LoVo (cell line): ENCODE measurements around the gene CACNA2D2.
A peak's percentile ranks its signal among the peaks of the same experiment; 100 is the strongest.
"Not testable (repeated sequence)": the region's sequence is repeated elsewhere in the genome, so short reads cannot be mapped to it uniquely, and the experiment has no call there.

Source experiments
- DNase-seq: peaks from one replicate; pipeline ENCODE4 v3.0.0-alpha.2; 2016; ENCODE audit warnings: low spot score

The CACNA2D2 gene

DNA sequence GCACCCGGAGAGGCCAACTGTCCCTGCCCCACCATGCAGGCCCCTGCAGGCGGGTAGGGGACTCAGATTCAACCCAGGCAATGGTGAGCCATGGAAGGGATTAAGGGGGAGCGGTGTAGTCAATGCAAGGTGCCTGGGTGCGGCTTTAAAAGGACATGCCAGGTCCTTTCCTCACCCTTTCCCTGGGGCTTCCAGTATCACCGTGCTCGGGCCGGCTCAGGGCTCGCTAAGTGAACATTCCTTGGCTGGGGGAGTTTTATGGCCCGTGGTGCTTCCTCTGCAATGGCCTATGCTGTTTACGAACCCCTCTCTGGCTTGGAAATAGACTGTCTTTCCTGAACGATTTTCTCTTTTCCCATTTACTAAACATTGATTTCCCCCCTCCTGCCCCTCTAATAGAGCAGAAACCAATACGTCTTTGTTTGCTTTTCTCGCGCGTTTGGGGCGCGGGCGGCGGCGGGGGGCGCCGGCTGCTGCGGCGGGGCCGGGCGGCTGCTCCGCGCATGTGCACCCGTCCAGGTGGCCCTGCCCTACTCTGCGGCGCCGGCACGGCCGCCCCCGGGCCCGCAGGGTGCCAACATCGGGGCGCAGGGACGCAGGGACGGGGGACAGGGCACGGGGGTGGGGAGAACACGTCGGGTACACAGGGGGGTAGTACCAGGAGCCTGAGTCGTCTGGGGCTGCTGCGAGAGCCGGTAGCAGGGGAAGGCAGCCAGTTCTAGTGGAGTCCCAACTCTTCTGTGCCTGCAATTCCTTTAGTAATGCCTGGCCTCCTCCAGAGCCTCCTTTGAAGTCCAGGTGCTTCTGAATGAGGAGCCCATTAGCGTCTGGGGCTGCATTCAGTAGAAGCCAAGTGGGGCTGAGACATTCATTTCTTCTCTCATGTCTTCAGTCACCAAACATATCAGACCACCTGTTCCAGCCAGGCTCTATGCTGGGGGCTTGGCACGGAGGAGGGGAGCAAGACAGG is 26.9 kb upstream of the CACNA2D2 start:
- DNase-seq: no peak

DNA sequence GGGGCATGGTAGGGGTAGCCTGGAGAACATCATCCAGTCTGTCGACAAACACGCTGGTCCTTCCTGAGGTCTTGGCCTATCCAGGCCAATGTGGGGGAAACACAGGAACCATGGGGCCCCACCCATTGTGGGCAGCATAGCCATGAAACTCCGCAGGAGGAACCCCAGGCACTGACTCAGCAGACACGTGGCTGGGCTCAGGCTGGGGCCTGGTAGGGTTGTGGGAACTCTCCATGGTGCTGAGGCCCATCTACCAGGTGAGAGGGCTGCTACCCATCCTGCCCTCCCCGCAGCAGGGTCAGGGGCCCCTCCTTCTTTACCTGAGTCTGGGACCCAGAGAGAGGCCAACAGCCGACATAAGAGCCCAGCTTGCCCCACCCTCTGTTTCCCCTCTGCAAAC is 22.6 kb upstream of the CACNA2D2 start:
- peak; percentile 27 for DNase-seq

DNA sequence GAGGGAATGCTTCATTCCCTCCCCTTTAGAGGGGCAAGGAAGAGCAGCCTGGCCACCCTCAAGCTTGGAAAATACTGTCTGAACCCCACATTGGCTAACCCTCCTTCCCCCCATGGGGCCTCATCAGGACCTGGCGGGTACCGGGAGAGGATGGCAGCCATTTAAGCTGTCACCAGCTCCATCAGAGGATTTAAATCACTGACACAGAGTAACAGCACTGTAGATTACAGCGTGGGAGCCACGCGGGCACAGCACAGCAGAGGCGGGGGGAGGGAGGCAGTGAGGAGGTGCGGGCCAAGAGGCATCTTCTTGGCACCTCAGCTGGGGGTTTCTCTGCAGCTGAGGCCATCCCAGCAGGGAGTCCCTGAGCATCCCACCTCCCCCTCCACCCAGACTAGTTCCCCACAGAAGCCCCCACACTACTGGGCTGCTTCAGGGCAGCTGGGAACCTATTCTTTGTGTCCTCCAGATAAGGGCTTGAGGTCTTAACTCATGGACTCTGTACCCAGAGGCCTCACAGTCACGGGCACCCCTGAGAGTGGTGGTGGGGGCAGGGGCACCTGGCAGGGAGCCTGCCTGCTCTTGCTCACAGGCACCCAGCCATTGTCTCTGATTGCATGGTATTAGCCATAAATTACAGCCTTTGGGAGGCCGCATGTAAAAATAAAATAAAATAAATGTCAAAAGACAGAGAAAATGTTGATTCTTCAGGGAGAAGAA is 21.9 kb upstream of the CACNA2D2 start:
- no peak for DNase-seq

DNA sequence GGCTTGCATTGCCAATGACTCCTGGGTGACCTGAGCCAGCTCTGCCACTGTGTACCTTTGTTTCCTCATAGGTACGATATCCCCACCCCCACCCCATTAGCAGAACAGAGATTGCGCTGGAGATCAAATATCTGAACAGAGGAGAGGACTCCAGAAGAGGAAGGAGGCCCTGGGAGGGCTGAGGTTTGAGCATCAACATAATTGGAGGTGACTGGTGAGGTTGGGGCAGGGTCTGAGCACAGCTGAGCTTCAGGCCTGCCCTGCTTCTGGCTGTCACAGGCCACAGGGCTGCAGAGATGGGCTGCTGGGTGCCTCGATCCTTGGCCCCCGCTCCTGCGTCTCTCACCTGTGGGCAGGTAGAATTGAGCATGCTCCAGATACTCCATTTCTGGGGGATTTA is 21.3 kb upstream of the CACNA2D2 start:
- no peak for DNase-seq

DNA sequence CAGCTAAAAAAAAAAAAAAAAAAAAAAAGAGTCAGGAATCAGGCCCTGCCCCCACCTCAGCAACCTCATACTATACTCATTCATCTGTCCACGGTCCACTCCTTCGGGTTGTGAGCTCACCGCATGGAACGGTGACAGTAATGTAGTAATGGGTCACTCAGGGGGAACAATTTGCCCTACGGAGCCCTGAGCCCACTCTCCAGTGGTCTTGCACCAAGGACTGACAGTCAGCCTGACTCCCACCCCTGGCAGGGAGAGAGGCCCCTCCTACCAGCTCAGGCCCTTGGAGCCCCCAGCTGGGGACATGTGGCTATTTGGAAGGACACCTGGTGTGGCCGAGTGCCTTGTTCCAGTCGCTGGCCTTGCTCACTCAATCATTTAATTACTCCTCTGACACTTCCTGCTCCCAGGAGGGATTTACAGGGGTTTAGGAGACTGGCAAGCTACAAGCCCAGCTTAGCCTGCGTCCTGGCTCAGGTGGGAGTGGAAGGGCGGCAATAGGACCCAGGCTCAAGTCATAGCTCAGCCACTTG is 19.9 kb upstream of the CACNA2D2 start:
- DNase-seq: no peak

DNA sequence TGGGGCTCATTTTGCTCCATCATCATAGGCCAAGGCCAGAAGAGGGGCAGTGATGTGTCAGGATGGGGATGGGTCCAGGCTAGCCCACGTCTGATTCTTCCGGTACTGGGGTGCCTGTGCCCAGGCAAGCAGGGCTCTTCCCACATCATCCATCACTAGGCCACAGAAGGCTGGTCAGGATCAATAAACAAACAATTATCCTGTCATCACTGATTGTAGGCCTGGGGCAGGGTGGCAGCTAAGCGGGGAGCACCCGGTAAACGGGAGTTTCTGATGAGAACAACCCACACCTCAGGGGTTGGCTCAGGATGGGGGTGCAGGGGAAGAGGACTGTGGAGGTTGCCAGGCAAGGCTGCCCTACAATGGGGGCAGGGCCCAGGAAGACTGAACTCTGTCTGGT is 18.1 kb upstream of the CACNA2D2 start:
- DNase-seq: no peak

DNA sequence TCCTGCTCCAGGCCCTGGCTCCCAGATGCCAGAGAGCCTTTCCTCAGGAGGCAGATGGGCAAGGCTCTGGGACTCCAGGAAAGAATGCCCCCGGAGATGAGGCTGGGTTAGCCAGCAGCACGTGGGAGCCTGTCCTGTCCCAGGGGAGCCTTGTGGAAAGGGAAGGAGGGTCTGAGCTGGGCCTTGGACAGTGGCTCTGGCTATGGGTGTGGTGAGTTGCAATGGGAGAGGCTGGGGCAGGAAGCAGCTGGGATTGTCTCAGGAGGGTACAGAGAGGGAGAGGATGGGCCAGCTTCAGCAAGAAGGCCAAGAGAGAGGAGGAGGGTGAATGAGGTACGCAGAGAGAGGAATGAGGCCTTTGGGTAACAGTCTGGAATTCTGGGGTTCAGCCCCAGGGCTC is 17.4 kb upstream of the CACNA2D2 start:
- DNase-seq: no peak

DNA sequence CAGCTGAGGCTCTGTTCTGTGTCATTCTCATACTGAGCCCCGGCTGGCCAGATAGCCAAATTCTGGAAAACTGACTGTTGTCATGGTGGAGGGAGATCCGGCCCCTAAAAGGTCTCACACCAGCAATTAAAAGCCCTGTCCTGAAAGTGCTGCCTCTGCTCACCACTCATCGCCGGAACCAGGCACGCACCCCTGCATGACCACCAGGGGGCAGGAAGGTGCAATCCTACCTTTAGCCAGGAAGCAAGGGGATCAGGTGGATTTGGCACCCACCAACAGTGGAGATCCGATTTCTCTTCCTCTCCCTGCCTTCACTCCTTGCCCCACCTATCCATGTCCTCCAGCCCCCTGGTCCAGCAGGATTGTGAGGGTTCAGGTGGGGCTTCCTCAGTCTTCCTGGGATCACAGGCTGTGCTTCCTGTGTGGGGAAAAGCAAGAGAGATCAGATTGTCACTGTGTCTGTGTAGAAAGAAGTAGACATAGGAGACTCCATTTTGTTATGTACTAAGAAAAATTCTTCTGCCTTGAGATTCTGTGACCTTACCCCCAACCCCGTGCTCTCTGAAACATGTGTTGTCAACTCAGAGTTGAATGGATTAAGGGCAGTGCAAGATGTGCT is 16.1 kb upstream of the CACNA2D2 start:
- peak; percentile 60 for DNase-seq

DNA sequence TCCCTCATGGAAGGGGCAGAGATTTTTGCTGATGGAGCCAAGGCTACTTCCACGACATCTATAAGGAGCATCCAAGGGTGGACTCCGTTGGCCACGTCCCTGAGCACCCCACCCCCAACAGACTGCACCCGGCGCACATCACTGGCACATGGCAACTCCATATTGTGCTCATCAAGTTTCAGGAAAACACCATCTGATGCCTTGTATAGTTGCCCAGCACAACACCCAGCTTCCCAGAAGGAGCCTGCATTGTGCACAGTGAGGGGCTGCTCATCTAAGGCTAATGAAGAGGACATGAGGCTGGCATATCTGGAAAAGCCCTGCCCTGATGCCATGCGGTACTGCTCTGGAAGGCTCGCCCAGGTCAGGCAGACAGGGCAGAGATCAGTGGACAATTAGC is 15.0 kb upstream of the CACNA2D2 start:
- no peak for DNase-seq

DNA sequence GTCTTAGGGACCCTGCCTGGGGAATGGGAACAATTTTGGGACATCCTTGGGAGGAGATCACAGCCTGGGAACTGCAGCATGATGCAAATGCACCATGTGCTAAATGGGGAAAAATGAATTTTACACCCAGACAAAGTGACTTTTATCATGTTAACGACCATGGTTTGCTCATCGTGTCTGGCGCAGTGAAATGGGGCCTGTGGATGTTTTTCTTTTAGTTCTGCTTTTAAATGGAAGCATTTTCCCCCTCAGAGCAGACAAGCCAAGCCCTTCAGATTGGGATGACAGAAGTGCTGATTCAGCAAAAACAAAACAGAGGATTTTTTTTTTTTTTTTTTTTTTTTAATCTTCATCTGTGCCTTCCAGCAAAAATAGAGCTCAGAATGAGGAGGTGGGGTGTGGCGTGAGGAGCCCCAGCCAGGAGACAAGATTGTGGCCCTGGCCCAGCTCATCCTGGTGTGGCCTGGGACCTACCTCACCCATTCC is 14.3 kb upstream of the CACNA2D2 start:
- no peak for DNase-seq

DNA sequence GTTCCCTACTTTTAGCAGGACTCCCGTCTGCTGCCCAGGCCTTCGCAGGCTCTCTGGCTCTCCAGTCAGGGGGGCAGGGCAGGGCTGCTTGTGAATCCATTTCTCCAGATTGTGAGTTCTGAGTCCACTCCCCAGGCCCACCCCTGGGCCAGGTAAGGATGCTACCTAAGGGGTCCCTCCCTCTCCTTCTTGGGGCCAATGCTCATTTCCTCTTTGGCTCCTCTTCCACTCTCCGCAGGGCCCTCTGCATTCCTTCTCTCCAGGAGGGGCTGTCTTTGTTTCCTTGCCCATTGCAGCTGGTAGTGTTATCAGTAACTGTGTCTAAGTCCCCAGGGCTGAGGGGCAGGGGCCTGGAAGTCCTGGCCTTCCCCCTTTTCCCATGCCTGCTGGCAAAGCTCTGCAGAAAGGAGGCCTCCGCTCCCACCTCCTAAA is 13.0 kb upstream of the CACNA2D2 start:
- DNase-seq: no peak

DNA sequence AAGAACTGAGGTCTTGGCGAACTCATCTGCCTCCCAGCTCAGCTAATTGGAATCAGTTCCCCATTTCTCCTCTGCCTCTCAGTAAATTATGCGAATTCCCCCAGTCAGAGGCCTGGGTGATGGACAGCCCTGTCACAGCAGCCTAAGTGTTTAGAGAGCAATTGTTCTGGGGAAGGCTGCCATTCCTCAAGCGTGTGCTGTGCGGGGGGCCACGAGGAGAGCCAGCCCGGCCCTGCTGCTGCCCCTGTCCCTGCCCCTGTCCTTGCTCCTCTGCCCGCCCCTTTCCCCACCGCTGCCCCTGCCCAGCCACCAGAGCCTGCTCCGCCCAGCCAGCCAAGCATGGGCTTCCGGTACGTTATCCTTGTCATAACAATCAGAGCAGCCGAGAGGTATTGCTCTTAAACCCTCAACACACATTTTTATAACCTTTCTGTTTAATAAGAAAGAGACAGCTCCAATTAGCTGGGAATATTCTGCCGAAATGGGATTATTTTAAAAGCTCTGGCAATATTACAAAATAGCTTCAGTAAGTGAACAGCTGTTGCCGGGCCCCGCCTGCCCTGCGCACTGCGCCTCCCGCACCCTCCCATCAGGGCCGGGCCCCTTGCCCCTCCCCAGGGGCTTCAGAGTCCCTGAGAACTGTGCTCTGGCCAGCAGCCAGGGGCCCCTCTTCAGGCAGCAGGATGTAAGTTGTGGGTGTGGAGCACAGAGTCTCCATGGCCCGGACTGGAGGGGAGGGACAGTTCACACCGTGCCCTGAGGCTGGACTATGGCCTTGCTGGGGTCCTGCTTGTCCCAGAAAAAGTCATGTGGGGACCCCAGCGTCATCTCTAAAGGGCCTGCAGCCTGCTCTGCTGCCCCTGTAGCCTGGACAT is 12.4 kb upstream of the CACNA2D2 start:
- DNase-seq: no peak

DNA sequence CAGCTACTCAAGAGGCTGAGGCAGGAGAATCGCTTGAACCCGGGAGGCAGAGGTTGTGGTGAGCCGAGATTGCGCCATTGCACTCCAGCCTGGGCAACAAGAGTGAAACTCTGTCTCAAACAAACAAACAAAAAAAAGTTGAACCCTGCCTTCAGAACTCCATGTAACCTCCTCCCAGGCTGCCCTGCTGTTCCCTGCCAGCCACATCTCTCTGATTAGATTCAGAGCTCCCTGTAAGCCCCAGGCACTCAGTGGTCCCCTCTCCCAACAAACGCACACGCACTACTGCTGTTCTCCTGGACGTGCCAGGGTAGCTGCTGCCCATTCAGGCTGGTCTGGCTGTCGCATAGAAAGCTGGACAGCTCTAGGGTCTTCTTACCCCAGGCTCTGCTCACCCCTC is 9.5 kb upstream of the CACNA2D2 start:
- not testable (repeated sequence) for DNase-seq

DNA sequence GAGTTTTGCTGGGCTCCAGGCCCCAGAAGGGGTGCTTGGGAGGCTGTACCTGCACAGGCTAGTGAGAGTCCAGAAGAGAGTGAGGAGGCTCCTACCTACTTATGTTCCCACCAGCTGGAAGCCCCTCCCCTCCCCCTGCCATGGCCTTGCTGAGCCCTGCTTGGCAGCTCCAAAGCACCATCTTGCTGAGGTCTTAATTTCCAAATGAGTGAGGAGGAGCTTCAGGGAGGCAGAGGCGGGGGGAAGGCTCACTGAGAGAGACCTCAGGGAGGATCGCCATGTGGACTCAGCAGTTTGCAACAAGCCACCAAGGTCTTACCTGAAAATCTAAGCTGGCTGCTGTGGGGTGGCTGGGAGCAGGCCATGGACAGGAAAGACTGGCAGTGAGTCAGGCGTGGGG is 8.7 kb upstream of the CACNA2D2 start:
- no peak for DNase-seq

DNA sequence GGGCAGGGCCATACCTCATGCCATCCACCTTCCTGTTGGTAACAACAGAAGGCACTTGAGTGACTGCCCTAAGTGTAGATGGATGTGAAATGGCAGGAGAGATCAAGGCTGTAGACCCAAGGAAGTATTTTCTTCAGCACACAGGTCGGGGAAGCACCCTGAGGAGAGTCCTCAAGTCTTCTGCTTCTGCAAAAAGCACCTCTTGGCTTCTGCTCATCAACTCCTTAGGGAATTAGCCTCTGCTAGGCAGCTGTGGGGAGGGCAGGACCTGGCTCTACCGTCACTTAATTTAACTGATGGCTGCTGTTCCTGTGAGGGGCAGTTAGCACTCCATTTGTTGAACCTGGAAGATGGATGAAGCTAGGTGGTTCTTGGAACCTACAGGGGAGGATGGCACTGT is 6.9 kb upstream of the CACNA2D2 start:
- DNase-seq: no peak

DNA sequence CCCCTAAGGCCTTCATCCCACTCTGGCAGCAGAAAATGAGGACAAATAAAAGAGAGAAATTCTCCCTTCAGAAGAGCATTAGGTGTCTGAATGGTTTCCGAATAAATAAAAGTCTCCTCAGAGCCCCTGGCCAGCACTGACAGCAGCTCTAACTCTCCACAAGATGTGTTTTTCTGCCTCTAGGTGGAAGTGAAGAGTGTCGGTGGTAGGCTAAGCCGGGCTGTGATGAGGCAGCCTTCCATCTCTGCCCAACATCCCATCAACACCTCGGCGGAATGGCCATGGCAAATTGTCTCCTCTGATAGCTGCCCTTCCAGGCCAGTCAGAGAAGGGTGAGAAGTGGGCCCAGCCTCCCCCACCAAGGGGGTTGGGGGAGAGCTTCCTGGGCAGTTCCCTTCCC is 6.3 kb upstream of the CACNA2D2 start:
- DNase-seq: no peak

DNA sequence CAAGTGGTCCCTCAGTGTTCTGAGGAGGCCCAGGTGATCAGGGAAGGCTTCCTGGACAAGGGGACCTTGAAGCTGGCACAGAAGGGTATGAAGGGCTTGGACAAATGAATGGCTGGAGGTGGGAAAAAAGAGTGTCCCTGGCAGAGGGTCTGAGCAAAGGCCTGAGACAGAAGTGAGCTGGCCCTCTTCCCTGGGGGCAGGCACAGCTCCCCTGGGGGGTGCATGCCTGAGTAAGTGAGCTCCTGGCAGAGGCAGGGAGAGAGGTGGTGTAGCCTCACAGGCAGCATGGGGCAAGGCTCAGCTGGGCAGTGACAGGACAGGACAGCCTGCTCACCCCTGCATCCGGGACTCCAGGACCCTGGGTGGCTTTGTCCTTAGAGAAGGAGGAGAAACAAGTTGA is 5.4 kb upstream of the CACNA2D2 start:
- DNase-seq: no peak

DNA sequence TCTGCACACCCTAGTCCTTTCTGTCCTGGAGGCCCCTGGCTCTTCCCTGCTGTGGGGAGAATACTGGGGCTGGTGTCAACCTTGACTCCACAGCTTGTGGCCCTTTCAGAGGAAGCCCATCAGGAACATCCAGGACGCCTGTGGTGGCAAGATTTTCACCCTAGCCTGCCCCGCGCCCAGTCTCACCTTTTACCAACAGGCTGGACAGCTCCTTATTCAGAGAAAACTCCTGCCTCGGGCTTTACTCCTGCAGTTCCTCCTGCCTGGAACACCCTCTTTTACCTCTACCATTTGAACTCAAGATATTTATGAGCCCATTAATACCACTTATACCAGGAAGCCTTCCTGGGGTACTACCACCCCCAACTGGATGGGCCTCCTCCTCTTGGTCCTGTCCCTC is 2.7 kb upstream of the CACNA2D2 start:
- DNase-seq: no peak

DNA sequence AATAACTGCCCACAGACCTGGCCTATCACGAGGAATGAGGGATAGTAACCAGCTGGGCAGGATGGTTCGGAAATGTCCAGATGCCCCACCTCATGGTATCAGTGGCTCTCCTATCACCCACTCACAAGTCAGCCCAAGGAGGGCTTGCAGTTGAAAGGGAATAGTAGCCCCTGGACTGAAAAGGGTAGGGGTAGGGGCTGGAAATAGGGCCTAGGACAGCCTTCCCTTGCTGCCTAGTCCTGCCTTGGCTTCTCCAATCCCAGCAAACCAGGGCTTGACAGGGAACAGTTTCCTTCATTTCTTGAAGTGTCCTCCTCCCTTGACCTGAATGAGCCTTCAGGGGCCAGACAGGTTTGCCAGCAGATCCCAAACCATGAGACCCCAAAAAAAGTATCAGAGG is 1.2 kb upstream of the CACNA2D2 start:
- no peak for DNase-seq

DNA sequence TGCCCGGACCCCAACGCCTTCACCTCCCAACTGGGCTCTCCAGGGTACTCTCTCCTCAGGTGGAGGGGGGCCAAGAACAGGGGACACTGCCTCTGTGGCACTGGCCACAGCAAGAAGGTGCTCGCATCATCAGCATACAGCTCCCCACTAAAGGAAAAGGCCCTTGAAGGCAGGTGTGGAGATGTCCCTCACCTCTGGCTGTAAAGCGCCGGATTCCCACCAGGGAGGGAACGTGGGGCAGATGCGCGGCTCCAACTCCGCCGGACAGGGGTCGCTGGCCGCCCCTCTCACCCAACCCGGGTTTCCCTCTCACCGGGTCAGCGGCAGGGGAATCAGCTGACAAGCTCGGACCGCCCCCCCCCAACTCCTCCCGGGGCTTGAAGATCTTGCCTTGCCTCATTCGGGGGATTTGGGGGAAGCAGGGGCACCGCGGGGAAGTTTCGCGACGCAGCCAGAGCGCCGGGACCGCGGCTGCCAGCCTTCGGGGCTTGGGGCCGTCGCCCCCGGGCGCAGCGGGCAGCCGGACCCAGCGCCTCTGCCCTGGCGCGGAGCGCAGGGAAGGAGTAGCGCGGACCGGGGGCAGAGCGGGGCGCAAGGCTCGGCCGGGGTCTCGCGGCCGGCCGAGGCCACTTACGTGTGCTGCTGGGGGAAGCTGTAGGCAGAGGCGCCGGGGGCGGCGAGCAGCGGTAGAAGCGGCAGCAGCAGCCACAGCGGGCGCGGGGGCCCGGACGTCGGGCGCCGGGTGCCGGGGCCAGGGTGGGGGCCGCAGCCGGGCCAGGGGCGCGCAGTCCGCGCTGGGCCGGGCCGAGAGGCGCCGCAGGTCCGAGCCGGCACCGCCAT is 630 bp downstream of the CACNA2D2 start:
- no peak for DNase-seq

DNA sequence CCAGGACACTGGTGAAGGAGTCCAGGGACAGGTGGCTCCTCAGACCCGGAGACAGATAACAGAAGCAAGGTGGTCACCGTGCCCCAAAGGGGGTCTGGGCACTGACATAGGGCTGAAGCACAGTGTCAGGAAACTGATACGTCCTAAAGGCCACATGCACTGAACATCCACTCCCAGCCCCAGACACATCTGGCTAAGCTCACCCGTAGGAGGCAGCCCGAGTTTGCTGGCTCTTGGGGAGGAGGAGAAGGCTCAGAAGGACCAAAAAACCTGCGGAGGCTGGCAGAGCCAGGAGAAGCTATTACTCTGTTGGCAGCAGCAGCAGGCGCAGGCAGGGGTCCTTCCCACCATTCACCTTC is 1.2 kb downstream of the CACNA2D2 start:
- no peak for DNase-seq
